Occipital lobe (tissue), 2 donors: ENCODE results near the gene RRP12. TPM values are rescaled to one million over a fixed set of nuclear protein-coding genes. Genes with fewer than 3 reads are reported as not detected.
A peak's percentile ranks its signal among the peaks of the same experiment; 100 is the strongest.

Experiments used
- DNase-seq: peaks from one replicate; lab custom pipeline; 2025; lab: John Stamatoyannopoulos, UW
- total RNA-seq: library from RNA; depleted of rRNA; stranded (reverse); fragments of >200 nt; gene quantifications from one replicate; pipeline ENCODE4 v1.2.3, GENCODE V29; 2014

Gene RRP12
- total RNA-seq, 1 donor from 2014 or later: 9.2 TPM

DNA sequence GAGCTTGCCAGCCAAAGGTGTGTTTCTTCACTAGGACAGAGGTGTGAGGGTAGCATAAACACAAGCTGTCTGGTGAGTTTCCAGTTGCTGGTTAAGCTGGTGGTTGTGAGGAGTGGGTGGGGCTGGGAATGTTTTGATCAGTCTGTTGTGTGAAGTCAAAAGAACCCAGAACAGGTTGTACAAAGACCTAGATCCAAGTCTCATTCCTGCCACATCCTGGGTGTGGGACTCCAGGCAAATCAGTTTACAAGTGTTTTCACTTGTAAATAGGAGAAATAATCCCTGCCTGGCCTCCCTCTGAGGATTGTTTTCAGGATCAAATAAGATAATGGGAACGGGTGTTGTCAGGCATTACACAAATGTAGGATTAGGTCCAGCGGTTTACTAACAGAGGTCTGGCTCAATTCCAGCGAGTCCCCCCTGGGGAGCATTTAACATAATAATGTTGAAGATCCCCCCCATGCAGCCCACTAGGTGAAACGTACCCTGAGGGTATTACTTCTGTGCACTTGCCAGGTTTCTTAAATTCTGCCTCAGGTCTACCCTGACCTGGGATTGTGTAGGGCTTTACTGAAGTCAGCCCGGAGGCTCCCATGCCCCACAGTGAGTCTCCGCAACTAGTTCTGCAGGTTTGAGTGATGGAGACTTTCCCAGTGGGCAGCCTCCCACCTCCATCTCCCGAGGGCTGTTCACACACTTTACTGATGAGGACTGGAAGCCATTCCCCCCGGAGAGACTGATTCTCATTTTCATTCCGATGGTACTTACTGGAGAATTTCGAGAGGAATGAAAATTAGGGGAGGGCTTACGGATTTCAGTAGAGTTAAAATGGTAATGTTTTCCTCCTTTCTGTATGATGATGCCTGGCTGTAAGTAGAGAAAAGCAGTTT lies 64.0 kb downstream of the RRP12 start:
- DNase-seq: no peak

DNA sequence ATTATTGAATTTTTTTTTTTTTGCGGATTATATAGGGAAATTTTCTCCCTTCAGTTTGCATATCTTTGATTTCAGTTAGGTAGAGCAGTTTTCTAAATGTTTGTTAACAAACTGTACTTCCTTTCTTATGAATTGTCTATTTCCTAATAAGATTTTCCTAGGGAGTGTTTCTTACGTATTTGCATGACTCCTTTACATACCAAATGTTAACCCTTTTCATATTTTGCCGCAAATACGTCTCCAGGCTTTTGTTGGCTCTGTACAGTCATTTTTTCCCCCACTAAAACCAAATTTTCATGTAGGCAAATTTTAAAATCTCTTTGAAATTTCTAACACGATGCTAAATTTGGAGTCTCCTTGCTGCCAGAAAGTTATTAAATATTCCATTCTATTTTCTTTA lies 64.7 kb downstream of the RRP12 start:
- DNase-seq: no peak

DNA sequence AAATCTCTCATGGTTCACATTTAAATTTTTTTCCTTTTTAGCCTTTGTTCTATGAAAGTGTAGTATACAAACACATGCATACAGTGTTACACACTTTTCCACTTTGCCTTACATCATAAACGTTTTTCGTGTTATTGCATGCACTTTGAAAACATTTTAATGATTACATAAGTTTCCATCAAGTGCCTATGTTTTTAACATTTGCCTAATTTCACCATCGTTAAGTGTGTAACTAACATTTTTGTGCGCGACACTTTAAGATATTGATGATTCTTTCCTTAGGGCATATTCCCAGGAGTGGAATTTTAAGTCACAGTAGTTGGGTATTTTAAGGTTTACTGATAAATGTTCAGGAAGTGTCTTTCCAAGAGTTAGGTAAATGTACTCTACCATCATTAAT lies 65.1 kb downstream of the RRP12 start:
- DNase-seq: no peak

DNA sequence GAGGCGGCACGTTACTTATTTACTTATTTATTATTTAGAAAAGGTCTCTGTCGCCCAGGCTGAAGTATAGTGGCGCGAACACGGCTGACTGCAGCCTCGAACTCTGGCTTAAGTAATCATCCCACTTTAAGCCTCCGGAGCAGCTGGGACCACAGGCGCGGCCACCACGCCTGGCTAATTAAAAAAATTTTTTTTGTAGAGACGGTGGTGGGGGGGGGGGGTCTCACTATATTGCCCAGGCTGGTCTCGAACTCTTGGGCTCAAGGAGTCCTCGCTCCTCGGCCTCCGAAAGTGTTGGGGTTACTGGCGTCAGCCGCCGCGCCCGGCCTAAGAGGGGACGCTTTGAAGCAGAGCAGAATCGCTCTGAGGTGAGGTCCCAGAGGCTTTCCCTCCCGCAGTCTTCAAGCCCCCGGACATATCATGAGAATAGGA lies 65.9 kb downstream of the RRP12 start:
- DNase-seq: no peak

DNA sequence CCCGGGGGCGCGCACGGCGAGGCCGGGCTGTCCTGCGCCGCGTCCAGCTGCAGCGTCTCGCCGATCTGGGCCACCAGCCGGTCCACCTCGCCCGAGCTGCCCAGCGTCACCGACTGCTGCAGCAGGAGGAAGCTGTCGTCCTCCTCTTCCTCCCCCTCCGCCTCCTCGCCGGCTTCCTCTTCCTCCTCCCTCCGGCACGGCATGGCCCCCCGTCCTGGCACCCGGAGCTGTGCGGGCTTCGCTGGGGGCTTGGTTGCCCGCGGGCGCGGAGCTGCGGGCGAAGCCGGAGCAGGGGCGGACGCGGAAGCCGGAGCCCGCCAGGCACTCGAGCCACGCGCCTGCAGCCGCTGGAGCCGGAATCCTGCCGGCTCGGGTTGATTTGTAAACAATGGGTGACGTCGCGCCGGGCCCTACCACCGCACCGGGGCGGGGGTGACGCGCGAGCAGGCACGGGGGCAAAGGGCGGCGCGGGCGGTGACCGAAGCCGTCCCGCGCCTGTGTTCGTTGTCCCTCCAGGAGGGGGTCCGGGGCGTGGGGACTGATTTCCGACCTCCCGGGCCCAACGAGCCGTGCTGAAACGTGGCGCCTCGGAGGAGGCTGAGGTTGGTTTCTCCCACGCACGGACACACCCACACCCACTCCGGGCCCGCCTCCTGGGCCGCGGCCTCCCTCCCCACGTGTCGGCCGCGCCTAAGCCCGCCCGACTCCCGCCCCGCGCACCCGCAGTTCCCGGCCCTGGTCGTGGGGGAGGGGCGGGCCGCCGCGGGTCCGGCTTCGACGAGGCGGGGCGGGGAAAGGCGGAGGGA lies 66.6 kb downstream of the RRP12 start, which contains the start of gene FRAT2:
TSS of gene FRAT2 (minus strand) at position 360 of the 806 bp plus-strand sequence. CDS start at position 203, 157 bp downstream.
- peak; percentile 89 for DNase-seq

DNA sequence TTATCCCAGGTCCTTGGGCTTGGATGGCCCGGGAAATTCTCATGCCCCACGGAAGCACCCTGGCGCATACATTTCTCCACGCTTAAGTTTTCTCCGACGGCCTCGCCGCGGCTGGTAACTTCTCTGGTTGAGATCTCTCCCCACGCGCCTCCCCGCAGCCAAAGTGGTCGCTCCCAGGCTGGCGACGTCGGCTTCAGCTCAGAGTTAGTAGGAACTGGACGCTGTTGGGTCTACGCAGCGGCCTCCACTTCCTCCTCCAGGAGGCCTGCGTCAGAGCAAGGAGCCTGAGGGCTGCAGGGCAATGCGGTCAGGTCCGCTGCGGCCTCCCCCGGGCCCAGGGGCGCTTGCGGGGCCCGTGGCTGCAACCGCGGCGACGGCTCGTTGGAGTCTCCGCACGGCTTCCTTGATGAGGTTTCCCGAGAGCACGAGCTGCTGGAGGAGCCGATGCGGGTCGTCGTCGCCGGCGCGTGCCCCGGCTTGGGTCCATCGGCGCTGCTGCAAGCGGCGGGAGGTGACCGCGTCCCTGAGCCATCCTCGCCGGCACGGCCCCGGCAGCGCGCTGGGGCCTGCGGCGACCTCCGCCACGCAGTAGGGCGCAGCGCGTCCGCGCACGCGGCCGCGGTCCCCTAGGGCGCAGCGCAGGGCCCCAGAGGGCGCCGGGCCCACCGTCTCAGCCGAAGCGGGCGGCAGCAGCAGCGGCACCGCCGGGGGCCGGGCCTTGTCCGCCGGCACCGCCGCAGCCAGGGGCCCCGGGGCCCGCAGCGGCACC lies 67.4 kb downstream of the RRP12 start:
- peak; percentile 25 for DNase-seq

DNA sequence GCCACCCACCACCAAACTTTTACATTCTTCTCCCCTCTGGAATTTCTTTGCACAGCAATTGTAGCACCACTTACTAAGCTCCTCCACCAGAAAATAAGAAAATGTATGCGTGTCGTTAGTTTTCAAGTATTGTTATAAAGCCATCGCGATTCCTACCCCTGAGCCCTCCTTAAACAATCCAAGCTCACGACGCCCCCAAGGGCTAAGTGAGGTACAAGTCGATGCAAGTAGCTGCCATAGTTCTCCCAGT lies 67.9 kb downstream of the RRP12 start:
- DNase-seq: no peak

DNA sequence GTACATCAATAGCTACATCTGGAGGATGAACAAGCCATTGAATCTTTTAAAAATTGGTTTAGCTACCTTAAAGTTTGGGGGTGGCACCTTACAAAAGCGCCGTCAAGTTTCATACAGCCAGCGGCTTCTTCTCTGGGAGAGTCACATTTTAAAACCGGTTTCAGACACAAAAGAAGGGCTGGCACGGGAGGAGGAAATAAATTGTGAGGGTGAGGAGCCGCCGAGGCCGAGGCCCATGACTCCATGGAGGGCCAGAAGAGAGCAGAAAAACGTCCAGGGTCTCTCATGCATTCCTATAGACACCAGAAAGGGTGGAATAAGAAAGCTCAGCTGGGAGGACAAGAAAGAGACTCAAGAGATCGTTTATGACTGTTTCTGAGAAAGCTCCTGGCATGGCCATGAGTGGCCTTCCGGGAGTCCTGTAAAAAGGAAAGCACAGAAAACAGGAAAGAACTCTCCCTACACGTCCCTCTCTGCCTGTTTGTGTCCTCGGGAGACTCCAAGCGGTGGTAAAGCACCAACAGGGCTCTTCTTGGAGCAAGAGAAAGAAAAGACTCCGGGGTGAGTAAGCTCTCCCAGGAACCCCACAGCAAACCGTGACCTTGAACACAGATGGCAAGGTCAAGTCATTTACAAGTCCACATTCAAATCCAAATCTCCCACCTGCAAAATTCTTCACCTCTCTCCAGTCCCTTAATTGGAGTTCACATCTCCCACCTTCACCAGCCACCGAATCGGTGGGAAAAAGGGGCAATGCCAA lies 68.4 kb downstream of the RRP12 start:
- DNase-seq: peak; percentile 40

DNA sequence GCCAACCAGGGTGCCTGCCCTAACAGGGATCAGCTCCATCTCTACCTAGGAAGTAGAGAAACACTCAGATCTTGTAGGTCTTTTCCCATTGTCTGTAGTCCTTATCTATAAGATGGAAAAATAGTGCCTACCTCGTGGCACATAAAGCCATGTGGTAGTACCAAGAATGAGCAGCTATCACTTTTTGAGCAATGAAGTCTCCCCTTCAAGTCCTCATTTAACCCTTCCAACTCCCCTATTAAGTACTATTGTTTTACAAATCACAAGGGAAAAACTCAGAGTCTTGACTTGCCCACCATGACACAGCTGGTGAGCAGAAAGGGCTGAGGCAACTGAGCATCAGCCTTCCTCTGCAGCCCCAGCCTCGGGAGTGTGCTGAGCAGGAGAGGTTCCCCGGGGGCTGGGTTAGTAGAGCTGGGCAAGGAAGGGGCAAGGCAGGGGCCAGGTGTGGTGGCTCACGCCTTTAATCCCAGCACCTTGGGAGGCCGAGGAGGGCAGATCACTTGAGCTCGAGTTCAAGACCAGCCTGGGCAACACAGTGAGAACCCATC lies 69.9 kb downstream of the RRP12 start:
- no peak for DNase-seq

DNA sequence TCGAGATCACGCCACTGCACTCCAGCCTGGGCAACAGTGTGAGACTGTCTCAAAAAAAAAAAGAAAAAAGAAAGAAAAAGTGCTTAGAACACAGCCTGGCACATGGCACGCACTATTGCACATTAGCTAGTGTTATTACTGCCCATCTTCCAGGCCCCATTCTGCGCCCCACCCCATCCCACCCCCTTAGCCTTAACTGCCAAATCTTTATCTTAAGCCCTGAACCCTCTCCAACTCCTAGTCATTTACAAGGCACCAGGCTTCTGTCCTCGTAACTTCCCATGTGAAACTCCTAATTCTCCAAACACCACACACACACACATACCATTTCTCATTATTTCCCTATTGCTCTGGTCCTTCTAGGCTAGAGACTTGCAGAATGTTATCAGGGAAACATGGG lies 71.4 kb downstream of the RRP12 start:
- DNase-seq: no peak

DNA sequence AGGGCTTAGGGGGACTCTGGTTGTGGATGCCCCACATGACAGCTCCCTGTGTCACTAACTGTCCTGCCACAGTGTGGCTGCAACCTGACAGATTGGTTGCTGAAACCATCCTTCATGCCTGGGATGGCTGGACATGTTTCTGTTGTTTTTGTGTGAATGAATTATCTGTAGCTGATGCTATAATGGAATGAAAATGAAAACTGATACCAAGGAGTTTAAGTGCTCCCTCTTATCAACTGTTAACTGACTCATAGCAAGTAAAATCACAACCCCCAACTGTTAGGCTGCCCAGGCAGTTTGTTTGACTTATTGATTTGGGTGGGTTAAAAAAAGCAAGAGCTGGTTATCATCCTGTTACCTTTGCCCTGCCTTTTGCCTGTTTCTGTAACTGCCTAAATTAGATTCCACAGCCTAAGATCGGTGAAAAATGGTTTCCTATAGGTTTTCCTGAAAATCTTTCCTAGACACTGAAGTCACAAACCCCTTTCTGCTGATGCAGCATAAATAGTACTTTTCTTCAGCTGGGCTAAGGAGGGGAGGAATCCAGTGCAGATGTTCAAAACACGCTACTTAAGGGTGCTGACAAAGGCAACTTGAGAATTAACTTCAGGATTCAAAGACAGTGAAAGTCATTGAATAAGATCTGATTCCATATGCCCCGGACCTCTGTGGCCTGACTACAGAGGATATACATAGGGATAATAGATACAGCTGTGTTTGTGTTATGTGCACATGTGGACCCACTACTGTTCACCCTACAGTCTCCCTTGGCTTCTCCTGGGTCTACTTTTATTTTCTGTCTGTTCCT lies 72.3 kb downstream of the RRP12 start:
- no peak for DNase-seq

DNA sequence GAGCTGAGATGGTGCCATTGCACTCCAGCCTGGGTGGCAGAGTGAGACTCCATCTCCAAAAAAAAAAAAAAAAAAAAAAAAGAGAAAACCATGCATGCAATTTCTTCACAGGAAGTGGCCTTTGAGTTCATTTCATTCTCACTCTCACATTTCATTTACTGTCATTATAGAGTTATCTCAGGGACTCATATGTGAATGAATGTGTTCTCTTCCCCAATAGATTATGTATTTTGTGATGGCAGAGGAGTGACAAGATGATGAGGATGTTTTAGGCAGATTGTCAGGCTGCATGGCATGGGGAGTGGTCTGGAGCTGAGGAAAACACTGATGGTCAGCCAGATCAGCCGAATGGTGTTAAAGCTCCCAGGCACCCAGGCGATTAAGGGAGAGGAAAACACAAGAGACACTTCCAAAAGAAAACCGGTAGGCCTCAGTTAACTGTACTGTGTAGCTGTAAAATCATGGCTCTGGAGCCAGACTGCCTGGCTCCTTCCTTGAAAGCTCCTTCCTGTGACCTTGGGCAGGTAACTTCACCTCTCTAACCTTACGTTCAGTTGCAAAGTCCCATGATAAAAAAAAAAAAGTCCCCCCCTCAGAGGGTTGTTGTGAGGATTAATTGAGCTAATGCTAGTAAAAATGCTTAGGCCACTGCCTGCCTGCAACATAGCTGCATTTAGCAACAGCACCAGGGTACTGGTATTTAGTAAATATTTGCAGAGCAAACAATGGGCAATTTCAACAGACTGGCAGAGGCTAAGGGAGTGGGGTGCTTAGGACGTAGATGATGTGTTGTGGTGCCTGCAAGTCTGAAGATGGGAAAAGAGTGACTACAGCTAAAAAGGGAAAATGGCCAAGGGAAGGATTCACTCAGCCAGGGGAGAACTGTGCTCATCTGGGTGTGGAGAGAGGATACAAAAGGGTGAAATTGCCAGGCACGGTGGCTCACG lies 73.5 kb downstream of the RRP12 start:
- DNase-seq: no peak

DNA sequence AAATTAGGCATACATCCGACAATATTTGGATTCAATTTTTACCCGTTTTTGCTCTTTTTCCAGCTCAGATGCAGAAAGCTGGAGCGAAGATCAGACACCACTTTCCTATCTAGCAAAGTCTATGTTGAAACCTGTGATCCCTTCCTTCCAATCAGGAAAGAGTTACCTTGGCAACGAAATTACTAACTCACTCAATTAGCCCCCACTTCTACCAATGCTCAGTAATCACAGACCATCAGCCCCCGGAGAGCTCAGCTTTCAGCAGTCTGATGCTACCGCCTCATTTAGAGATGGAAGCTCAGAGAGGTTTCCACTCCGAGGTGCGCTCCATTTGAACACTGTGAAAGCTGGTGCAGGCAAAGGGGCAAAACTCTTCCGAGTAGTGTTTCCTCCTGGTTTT lies 75.4 kb downstream of the RRP12 start:
- no peak for DNase-seq

DNA sequence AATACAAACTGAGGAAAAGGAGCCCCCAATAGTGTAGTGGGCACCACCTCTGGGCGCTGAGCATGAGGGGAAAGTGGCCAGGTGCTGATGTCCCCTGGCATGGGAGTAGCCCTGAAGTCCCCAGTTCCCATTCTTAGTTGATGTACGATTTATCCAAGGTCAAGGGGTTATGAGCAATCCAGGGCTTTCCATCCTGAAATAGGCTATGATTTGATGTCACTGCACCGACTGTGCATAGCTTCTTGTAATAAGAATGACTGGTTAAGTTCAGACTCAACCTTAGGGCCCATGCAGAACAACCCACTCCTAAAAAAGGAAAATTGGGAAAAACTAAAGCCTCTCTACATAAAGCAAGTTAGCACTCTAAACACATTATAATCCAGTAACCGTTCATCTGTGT lies 77.6 kb downstream of the RRP12 start:
- no peak for DNase-seq

DNA sequence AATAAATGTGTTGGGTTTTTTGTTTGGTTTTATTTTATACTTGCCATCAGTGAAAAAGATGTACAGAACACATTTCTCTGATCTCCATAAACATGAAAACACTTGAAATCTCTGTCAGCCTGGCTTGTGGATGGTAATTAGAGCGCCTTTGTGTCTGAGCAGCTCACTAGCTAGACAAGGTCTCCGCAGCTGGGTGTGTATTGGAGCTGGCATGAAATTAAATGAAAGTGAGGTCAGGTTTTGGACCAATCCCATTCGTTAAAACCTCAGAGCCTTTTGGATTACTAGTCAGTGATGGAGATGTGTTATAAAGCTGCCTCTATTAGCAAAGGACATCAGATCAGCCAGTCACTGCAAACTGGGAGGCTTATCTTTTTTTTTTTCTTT lies 79.3 kb downstream of the RRP12 start:
- DNase-seq: no peak

DNA sequence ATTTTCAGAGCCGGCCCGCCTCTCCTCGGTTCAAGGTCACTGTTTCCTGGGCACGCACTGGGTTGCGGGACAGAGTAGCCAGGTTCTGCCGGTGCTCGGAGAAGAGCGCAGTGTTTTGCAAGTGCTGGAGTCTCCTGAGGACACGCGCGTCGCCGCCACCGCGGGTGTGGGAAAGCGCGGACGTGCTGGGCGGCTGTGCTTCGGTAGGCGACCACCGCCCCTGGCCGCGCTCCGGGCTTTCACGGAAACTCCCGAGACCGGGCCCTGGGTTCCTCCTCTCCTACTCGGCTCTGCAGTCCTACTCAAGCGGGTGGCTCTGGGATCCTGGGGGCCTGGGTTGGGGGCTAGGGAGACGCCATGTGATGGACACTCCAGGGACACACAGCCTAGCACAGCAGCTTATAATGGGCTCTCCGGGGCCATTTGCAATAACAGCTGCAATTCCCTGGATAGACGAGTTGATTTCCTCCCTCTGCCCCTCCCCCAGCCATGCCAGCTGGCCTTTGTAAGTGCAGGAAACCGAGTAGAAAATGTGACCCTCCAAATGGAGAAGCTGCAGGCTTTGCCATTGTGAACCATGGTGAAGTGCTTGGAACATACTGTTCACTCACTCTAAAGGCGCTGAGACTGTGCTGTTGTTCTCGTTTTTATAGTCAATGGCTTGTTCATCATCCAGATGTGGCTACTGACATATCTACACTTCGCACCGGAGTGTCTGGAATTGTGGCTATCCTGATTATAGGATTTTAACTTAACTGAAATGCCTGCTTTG lies 79.9 kb downstream of the RRP12 start:
- peak; percentile 26 for DNase-seq

DNA sequence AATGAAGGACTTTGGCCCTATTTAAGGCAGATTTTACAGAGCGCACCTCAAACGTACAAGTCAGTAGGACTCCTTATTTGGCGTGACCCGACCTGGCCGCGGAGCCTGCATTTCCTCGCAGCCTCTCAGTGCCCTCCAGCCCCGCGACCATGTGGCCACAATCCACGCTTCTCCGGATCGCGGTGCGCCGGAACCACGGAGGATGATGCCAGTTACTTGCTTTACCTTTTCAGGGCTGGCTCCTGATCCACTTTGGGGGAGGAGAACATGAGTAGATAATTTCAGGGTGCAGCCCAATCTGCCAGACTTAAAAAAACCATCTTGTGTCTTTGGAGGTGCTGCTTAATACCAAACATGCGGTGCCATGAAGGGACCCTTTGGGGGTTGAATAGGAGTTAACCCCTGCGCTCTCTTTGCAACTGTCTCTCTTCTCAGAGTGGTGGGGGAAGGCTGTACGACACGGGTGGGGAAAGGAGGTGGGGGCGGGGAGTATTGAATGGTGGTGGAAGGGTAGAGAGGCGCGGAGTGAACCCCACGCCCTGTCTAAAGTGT lies 80.6 kb downstream of the RRP12 start:
- DNase-seq: no peak
